DMS153 treated with DMSO at 0.1 percent for 48 hours (cell line): ENCODE results near the gene C1QTNF12.
"Not testable (repeated sequence)": the region's sequence is repeated elsewhere in the genome, so short reads cannot be mapped to it uniquely, and the experiment has no call there.

Source experiments
- DNase-seq: peaks from one replicate; lab custom pipeline; 2025; ENCODE audit not compliant: unreplicated experiment; lab: John Stamatoyannopoulos, UW

Gene C1QTNF12

DNA sequence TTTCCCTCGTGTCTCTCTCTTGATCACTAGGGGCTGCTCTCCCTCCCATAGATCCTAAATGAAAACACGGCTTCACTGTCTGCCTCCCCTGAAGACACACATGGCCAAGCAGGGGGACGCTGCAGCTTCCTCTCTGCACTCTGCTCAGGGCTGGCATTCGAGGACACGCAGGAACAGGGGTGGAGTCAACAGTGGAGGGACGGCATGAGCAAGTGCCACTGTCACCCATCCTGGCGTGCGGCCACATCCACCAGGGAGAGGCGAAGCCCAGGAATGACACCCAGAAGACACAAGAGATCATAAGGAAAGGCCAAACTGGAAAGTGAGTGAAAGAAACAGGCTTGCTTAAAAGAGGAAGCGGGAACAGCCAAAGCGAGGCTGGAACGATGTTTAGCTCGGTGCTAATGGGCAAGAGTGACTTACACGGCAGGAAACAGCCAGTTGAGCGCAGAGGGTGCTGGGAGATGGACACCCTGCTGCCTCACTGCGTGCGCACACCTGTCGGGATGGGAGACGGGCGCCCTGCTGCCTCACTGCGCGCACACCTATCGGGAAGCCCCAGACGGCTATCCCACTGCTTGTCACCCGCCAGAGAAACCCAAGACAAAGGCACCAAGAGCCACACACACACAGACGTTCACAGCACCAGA is 13.6 kb upstream of the C1QTNF12 start:
- no peak for DNase-seq

DNA sequence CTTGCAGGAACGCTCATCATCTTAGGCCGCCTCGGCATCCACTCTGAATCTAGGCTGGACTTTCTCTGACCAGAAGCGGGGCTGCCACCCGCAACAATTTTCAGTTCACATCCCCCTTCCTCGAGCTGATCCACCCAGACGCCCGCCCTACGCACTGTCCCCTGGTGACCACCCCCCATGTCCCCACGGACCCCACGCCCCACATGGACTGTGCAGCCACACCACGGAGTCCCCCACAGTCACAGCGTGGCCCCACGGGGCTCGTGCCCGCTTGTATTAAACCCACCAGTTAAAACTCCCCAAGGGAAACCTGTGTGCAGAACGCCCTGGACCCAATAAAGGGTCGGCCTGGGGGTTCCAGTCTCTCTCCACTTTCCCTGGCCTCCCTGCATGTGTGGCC is 13.0 kb upstream of the C1QTNF12 start:
- DNase-seq: no peak

DNA sequence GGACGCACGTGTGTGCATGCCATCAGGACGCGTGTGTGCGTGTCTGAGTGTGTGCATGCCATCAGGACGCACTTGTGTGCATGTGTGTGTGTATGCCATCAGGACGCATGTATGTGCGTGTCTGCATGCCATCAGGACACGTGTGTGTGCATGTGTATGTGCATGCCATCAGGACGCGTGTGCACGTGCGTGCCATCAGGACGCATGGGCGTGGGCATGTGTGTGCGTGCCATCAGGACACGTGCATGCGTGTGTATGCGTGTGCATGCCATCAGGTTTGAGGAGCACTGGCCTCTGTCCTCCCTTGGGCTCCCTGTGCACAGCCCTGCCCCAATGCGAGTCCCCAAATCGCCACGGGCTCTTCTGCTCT is 12.6 kb upstream of the C1QTNF12 start:
- no peak for DNase-seq

DNA sequence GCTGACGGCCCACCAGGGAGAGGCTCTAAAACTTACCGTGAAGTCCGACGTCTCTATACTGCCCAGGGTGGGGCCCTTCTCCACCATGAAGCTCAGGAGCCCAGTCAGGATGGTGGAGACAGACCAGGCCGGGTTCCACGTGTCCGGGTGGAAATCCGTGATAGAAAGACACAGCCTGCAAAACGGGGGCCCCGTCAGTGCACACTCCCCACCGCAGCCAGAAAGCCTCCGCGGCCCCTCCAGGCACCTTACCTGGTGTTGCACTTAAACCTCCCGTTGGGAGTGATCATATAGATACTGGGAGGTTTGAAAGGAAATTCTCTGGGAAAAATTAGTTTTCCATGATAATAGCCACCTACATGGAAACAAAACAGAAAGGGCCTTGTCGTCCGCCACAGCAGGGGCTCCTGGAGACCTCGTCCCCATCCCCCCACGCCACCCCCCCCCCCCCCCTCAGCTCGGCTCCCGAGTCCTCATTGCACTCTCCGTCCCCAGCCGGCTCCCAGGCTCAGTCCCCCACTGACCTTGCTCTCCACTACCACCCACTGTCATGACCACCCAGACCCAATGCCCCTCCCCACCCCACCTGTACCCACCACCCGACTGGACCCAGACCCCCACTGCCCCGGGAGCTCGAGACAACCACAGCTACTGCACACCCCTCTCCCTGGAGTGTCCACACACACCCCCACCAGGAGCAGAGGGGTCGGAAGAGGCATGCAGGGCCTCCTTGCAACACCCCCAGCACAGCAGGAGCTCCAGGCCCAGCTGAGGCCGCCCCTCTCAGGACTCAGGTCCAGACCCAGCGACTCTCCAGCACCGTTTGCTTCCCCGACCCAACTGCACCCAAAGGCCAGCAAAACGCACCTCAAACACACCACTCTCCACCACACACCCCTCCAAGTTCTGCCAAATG is 10.7 kb upstream of the C1QTNF12 start:
- no peak for DNase-seq

DNA sequence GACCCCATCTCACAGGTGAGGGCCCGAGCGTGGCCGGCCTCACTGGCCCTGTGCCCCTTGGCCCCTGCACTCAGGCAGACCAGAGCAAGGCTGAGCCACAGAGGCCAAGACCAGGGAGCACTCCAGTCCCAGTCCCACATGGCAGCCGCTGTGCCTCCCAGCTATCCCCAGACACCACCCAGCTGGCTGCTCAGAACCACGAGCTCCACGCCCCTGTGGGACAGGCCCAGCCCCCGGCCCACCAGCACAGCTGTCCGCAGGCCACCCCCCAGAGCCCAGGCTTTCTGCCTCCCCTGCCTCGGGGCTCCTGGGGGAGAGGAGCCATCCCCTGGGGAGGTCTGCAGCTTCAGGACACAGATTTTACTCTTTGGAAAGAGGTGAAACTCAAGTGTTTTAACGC is 9.1 kb upstream of the C1QTNF12 start:
- DNase-seq: no peak

DNA sequence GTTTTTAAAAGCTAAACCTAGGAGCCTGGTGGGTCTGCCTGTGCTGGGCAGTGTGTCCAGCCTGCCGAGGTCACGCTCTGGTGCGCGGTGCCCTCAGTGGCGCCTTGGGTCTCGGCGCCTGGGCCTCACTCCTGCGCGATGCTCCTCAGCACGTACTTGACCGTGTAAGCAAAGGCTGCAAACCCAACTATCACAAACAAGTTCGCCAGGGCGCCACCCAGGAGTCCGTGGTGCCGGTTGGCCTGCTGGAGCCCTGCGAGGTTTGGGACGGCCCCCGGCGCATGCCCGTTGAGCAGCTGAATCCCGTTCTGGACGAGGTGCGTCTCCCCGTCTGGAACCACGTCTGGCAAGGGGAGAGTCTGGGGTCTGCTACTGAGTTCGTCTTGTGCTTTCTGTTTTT is 8.6 kb upstream of the C1QTNF12 start:
- DNase-seq: no peak

DNA sequence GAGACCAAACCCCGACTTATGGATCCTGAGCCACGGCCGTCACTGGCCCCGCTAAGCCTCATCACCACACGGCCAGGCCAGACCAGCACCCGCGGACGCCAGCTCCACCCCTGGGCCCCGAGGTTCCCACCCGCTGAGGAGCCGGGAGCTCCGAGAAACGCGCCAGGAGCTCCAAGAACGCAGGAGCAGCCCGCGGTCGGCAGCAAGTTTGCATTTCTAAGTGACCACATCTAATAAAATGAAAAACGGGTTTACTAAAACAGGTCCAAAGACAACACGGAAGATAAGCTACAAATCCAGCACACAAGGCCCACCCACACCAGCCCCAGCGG is 8.1 kb upstream of the C1QTNF12 start:
- no peak for DNase-seq

DNA sequence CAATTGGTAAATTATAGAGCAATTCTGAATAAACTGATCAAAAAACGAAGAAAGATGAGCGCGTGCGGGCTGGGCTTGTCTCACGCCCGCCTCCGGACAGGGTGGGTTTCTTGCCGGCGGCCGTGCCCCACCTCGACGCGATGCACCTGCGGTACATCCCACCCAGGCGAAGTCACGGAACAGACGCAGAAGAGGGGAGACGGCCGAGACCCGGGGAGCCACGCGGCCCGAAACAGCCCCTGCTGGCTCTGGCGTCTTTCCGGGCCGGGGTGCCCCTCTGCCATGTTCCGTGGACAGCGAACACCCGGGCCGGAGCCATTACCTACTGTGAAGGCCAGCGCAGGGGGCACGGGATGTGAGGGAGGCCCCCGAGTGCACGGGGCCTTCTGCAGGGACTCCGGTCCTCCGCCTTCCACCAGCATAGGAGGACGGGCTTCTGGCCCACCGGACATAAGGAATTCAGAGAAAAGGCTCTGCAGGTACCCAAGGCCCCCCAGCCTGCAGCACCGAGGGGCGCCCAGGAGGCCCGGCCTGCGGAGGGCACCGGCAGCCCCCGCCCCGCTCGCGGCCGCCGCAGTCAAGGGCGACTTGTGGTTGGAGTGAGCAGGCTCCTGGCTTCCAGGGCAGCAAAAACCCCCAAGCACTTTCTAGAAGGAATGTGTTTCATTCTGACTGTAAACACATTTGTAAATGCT is 7.6 kb upstream of the C1QTNF12 start:
- no peak for DNase-seq

DNA sequence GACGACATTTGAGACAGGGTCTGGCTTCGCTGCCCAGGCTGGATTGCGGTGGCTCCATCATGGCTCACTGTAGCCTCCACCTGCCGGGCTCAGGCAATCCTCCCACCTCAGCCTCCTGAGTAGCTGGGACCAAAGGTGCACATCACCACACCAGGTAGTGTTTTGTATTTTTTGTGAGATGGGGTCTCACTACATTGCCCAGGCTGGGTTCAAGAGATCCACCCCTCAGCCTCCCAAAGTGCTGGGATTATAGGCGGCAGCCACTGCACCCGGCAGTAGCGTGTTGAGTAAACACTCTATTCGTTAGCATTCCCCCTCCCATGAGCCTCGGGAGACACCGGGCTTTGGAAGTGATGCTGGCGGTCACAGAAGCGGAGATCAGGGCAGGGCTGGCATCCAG is 6.8 kb upstream of the C1QTNF12 start:
- DNase-seq: no peak

DNA sequence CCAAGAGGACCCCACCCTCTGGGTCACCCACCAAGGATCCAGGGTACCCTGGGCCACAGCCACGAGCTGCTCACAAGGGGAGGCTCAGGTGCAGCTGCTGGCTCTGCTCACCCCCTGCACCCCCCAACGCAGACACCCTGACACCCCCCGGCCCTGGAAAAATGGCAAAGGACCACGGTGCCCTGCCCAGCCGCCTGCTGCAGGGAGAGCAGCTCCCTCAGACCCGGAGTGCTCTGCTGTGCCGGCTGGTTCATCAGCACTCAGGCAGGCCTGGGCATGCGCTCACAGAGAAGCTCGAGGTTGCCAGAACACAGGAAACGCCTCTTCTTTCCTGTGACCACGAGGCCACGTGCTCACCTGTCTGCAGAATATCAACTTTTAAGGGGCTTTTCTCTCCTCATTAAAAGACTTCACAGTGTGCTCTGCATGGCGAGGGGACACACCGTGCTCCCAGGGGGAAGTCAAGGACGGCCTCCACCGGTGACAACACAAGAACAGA is 4.3 kb upstream of the C1QTNF12 start:
- peak; percentile 92 for DNase-seq

DNA sequence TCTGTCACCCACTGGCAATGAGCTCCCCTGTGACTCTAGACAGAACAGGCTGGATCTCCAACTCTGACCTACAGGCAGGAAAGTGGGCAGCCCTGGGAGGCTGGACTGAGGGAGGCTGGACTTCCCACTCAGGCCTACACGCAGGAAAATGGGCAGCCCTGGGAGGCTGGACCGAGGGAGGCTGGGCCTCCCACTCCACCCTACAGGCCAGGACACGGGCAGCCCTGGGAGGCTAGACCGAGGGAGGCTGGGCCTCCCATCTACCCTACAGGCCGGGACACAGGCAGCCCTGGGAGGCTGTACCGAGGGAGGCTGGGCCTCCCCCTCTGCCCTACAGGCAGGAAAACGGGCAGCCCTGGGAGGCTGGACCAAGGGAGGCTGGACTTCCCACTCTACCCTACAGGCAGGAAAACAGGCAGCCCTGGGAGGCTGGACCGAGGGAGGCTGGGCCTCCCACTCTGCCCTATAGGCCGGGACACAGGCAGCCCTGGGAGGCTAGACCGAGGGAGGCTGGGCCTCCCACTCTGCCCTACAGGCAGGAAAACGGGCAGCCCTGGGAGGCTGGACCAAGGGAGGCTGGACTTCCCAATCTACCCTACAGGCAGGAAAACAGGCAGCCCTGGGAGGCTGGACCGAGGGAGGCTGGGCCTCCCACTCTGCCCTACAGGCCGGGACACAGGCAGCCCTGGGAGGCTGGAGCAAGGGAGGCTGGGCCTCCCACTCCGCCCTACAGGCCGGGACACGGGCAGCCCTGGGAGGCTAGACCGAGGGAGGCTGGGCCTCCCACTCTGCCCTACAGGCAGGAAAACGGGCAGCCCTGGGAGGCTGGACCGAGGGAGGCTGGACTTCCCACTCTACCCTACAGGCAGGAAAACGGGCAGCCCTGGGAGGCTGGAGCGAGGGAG is 1.7 kb upstream of the C1QTNF12 start:
- DNase-seq: not testable (repeated sequence)

DNA sequence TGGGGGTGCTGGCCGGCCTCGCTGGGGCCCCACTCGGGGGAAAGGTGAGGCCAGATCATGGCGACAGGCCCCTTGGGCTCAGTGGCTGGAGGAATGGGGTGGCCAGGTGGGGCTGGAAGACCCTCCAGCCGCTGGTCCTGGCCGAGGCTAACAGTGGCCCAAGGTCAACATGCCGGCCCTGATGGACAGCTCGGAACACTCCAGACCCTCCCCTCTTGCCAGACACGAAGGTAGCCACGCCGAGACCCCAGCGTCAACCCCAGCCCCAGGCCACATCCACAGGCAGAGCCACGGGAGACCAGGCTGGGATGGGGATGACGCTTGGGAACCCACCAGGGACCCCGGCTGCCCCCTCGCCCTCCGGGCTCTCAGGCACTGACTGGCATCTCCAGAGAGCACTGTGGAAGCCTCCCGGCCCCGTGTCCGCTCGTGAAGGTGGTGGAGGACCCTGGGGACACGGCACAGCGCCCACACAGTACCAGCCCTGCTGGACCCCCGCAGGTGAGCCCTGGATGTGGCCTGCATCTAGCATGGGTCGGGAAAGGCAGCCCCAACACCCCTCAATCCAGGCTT is 905 bp upstream of the C1QTNF12 start:
- DNase-seq: no peak

DNA sequence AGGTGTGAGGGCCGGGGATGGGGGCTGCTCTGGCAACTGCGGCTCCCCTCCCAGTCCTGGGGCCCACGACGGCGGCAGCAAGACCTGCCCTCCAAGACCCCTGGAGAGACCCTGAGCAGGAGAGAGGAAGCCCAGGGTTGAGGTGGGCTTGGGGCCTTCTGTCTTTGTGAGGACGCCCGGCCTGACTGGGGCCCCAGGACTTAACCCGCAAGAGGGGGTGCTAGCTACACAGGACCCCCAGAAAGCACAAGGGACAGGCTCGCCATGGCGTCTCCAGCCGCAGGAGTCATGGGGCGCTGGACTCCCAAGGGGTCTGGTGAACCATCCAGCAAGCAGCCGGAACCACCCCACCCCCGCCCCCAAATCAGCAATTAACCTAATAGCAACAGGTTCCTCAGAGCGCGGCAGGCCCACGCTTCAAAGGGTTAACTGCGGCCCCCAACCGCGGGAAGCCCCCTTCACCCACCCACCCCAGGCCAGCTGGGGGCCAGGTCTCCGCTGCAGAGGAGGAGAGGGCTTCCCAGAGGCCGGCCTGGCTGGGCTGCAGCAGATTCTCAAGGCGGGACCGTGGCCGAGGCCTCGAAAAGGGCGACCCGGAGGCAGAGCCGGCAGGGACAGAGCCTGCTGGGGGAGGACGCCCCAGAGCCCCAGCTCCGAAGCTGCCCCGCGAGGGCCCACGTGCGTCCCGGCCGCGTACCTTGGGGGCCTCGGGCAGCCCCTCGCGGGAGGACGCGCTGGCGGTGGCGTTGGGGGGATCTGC is 525 bp downstream of the C1QTNF12 start:
- DNase-seq: no peak

DNA sequence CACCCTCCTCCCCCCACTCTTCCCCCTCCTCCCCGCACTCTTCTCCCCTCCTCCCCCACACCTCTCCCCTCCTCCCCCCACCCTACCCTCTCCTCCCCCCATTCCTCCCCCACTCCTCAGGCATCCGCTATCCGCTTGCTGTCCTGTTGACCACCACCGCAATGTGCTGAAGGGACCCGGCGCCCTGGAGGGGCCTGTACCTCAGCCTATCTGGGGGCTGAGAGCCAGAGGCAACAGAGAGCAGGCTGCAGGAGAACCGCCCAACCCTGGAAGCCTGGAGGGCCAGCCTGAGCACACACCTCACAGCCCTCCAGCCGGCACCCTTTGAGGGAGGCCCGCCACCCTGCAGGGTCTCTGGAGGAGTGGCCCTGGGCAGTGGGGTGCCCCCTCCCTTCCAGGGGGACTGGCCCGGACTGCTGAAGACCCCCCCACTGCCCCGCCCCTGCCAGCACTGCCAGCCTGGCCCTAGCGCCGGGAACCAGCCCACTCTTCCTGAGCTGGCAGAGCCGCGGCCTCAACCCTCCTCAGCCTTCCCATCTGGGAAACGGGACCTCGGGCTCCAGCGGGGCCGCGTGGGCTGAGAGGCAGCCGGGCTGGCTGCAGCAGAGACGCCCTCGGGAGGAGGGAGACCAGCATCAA is 1.2 kb downstream of the C1QTNF12 start:
- DNase-seq: no peak

DNA sequence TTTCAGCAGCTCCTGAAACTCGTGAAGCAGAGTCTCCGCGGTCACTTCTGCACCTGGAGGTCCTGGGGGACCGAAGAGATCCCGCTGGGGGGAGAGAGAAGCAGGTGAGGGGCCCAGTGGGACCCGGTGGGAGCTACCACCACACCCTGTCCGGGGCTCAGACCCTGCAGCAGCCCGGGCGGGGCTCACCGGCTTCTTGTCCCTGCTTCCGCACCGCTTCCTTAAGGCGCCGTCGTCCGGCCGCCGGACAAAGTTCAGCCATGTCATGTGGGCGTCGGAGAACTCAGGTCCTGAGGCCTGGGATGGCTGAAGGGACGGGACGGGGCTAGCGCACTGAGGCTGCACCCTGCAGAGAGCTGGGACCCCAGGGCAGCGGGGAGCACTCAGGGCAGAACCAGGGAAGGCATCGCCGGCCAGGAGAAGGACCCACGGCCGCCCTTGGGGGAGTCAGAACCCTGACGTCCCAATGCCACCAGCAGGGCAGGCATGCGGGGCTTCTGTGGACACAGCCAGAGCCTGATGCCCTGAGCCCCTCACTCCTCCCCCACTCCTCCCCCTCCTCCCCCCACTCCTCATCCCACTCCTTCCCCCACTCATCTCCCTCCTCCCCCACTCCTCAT is 2.2 kb downstream of the C1QTNF12 start:
- no peak for DNase-seq

DNA sequence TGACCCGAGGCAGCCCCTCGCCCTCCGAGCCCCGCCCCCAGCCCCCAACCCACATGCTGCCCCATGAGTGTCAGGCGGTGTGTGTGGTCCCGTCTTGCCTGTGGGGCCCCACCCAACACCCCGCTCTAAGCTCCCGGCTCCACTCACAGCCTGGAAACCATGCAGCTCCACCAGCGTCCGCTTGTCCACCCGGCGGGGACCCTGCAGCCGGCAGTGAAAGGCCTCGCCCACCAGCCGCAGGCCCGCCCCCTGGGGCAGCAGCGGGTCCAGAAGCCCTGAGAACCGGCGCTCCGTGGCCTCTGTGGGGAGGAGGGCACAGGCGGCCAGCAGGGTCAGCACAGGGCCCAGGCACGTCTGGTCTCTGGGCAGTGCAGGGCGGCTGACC is 2.7 kb downstream of the C1QTNF12 start:
- DNase-seq: no peak

DNA sequence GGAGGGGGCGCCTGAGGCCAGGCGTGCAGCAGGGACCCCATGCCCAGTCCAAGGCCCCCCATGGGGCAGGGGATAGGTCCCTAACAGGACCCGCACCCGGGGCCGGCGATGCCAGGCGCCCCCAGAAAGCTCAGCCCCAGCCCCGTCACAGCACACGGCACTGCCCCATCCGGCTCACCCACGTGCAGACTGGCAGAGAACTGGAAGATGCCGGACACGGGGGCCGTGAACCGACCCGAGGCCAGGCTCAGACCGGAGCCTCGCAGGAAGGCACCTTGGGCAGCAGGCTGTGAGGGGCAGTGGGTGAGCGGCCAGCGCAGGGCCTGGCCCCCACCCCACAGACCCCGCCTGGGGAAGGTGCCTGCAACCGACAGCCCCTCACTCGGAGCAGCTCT is 3.3 kb downstream of the C1QTNF12 start:
- DNase-seq: no peak

DNA sequence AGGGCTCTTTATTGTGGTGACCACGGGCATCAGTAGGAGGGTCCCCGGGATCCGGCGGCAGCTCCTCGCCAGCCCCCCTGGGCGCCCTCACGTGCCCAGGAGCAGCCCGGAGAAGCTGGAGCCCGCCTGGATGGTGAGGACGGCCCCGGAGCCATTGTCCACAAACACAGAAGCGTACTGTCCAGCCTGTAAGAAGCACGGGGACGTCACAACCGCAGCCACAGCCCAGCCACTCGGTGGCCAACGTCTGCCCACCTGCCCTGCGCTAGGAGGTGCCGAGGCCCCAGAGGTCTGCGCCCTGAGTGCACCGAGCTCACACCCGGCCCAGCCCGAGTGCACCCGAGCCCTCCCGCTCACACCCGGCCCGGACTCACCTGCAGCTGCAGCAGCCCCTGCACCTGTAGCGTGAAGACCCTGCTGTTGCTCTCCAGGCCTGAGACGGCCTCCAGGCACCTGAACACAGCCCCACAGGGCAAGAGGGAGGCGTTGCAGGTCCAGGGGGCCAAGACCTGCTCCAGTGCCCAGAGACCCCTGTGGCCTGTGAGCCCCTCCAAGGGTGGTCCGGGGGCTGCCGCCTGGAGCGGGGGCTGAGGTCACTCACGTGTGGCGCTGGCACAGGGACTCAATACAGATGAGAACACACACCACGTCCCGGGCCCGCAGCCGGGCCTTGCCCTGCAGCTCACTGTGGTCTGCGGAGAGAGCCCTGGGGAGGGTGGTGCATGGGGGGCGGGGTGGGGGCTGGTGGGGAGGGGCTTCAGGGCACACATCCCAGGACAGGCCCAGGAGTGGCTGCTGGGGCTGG is 3.9 kb downstream of the C1QTNF12 start:
- no peak for DNase-seq
